Hematopoietic multipotent progenitor cell (in vitro differentiated cells): Measurements from ENCODE around the gene CACNA1B. TPM values are rescaled to one million over a fixed set of nuclear protein-coding genes. Genes with fewer than 3 reads are reported as not detected.

Experiments used
- DNase-seq, 3 donors: peaks; one replicate each; pipeline ENCODE4 v3.0.0-alpha.2; 2011 to 2015; ENCODE audit warnings: low read depth in 2 of 3, low spot score in 2 of 3
- total RNA-seq: library from RNA; depleted of rRNA; stranded (reverse); fragments of >200 nt; gene quantifications from one replicate; pipeline ENCODE4 v1.2.3, GENCODE V29; 2012

Gene CACNA1B
- total RNA-seq, 1 donor: under 0.01 TPM

- no peak for DNase-seq
Observed at GRCh38 chr9:138066049-138066448, 188.5 kb downstream of the CACNA1B start.

GRCh38 chr9:138067613-138068367, 190.2 kb downstream of the CACNA1B start:
- DNase-seq: no peak

- DNase-seq: no peak
Observed at GRCh38 chr9:138068601-138069035, 191.0 kb downstream of the CACNA1B start.

- DNase-seq: no peak
Observed at GRCh38 chr9:138069731-138070456, 192.3 kb downstream of the CACNA1B start.

GRCh38 chr9:138070815-138071214, 193.2 kb downstream of the CACNA1B start:
- no peak for DNase-seq

- DNase-seq: no peak
Observed at GRCh38 chr9:138071292-138071691, 193.7 kb downstream of the CACNA1B start.

- DNase-seq: no peak
Observed at GRCh38 chr9:138071731-138072130, 194.1 kb downstream of the CACNA1B start.

- DNase-seq: no peak
Observed at GRCh38 chr9:138072161-138072842, 194.7 kb downstream of the CACNA1B start.

- DNase-seq: no peak
Observed at GRCh38 chr9:138072897-138073296, 195.3 kb downstream of the CACNA1B start.

GRCh38 chr9:138073408-138073807, 195.8 kb downstream of the CACNA1B start:
- no peak for DNase-seq

GRCh38 chr9:138073808-138074207, 196.2 kb downstream of the CACNA1B start:
- no peak for DNase-seq

GRCh38 chr9:138074516-138074915, 196.9 kb downstream of the CACNA1B start:
- no peak for DNase-seq

- no peak for DNase-seq
Observed at GRCh38 chr9:138075496-138075895, 197.9 kb downstream of the CACNA1B start.

GRCh38 chr9:138075961-138076649, 198.5 kb downstream of the CACNA1B start:
- no peak for DNase-seq

- no peak for DNase-seq
Observed at GRCh38 chr9:138076650-138077009, 199.0 kb downstream of the CACNA1B start.

- no peak for DNase-seq
Observed at GRCh38 chr9:138077126-138077525, 199.5 kb downstream of the CACNA1B start.

- no peak for DNase-seq
Observed at GRCh38 chr9:138077898-138078540, 200.4 kb downstream of the CACNA1B start.

- DNase-seq: no peak
Observed at GRCh38 chr9:138078846-138079245, 201.3 kb downstream of the CACNA1B start.

- no peak for DNase-seq
Observed at GRCh38 chr9:138080979-138081378, 203.4 kb downstream of the CACNA1B start.

GRCh38 chr9:138082918-138083636, 205.5 kb downstream of the CACNA1B start:
- DNase-seq: no peak
